Measurements from ENCODE around the gene UNC13C. TPM values are rescaled to one million over a fixed set of nuclear protein-coding genes. Genes with fewer than 3 reads are reported as not detected.

Gene UNC13C
- total RNA-seq, 6 experiments from 2014 or later: not detected

DNA sequence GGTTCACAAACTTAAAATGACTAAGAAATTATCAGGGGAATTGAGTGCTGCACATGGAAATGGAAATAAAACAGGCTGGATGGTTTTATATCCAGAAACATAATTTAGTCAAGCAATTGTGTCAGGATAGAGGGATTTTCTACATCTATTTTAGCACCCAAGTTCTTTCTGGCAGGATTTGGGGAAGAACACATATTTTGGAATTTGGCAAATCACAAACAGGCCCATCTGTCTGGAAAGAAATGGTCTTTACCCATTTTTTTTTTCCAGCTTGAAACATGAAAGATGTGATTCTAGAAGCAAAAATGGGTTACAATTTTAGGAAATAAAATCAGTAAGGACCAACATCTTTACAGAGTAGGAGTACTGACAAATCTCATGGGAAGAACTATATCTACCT, 14.4 kb upstream of the UNC13C start:
- DNase-seq: no peak
- TF ChIP-seq, protein P1, sequence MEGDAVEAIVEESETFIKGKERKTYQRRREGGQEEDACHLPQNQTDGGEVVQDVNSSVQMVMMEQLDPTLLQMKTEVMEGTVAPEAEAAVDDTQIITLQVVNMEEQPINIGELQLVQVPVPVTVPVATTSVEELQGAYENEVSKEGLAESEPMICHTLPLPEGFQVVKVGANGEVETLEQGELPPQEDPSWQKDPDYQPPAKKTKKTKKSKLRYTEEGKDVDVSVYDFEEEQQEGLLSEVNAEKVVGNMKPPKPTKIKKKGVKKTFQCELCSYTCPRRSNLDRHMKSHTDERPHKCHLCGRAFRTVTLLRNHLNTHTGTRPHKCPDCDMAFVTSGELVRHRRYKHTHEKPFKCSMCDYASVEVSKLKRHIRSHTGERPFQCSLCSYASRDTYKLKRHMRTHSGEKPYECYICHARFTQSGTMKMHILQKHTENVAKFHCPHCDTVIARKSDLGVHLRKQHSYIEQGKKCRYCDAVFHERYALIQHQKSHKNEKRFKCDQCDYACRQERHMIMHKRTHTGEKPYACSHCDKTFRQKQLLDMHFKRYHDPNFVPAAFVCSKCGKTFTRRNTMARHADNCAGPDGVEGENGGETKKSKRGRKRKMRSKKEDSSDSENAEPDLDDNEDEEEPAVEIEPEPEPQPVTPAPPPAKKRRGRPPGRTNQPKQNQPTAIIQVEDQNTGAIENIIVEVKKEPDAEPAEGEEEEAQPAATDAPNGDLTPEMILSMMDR (IDR thresholded peaks at IDR 0.05): no peak
- peaks cover 21% of the 10 kb centered on the region for H3K9me3 Mint-ChIP-seq
- H3K4me1 Mint-ChIP-seq (ENCODE audit: low read depth): no peaks in the 10 kb centered on the region
- H3K27me3 Mint-ChIP-seq (ENCODE audit: insufficient read depth): no peaks in the 10 kb centered on the region
- no peaks in the 10 kb centered on the region for H3K36me3 Mint-ChIP-seq (ENCODE audit: low read depth)
- no peak overlapping the region for H3K27ac Mint-ChIP-seq
- H3K4me3 Mint-ChIP-seq: no peak overlapping the region

DNA sequence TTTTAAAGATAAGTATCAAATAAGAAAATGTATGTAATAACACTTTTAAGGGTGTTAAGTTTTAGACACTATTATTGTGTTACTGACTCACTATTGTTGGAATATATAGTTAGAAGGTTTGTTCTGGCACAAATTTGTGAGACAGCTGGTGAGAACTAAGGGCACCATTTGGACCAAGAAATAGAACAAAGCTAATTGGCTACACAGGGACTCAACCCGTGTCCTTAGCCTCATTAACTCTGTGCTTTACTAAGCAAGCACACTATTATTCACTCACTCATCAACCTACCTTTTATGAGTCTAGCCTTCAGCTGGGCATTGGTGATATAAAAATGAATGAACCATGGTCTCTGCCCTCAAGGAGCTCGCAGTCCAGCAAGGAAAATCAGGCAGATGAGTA, 4.1 kb upstream of the UNC13C start:
- no peaks in the 10 kb centered on the region for H3K36me3 Mint-ChIP-seq (ENCODE audit: low read depth)
- peaks cover 3% of the 10 kb centered on the region; the same call in 1 of the 2 replicates for H3K27me3 Mint-ChIP-seq (ENCODE audit: insufficient read depth)
- H3K4me3 Mint-ChIP-seq: no peak overlapping the region
- H3K9me3 Mint-ChIP-seq: peaks cover 34% of the 10 kb centered on the region
- DNase-seq: no peak
- TF ChIP-seq, protein P1 (IDR thresholded peaks at IDR 0.05): no peak
- H3K4me1 Mint-ChIP-seq (ENCODE audit: low read depth): no peaks in the 10 kb centered on the region
- H3K27ac Mint-ChIP-seq: no peak overlapping the region

DNA sequence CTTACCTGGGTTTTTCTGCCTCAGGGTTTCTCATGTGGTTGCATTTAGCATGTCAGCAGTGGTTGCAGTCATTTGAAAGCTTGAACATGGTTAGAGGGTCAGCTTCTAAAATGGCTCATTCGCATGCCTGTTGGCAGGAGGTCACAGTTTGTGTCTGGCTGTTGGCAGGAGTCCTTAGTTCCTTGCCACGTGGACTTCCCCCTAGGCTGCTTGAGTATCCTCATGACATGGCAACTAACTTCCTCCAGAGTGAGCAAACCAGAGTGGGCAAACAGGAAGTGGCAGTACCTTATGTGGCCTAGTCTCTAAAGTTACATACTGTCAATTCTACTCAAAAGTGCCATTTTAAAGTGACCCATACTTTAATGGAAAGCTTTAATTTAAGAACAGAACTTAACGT, 3.4 kb upstream of the UNC13C start:
- H3K27me3 Mint-ChIP-seq (ENCODE audit: insufficient read depth): peaks cover 3% of the 10 kb centered on the region; the same call in 1 of the 2 replicates
- peaks cover 33% of the 10 kb centered on the region for H3K9me3 Mint-ChIP-seq
- no peak for DNase-seq
- H3K4me1 Mint-ChIP-seq (ENCODE audit: low read depth): no peaks in the 10 kb centered on the region
- TF ChIP-seq, protein P1 (IDR thresholded peaks at IDR 0.05): no peak
- no peaks in the 10 kb centered on the region for H3K36me3 Mint-ChIP-seq (ENCODE audit: low read depth)
- no peak overlapping the region for H3K4me3 Mint-ChIP-seq
- no peak overlapping the region for H3K27ac Mint-ChIP-seq

DNA sequence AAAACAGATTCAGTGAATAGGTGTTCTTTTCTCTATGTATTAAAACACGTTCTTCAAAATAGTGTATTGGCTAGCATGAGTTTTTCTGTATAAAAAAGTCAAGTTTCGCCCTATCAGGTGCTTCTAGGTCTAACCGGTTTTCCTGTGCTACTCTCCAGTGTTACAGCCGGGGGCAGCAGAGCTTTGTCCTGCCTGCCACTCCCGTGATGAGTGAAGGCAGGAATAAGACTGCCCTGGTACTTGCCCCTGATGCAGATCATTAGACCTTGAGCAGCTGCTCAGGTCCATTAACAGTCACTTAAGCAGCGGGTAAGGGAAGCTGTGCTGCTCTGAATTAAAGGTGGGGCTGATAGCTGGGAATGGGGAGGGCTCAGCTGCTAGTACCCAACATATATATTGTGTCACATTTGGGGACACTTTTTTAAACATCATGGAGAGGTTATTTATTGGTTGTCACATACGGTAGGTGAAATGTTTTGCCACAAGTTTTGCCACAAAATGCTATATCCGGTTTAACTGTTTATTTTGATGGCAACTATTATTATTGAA, 1.3 kb upstream of the UNC13C start:
- DNase-seq: no peak
- Mint-ChIP-seq H3K36me3 (ENCODE audit: low read depth) (no peaks in the 10 kb centered on the region), H3K4me3 (no peak overlapping the region), H3K27me3 (ENCODE audit: insufficient read depth) (peaks cover 3% of the 10 kb centered on the region; the same call in 1 of the 2 replicates), H3K4me1 (ENCODE audit: low read depth) (no peaks in the 10 kb centered on the region), H3K9me3 (peaks cover 35% of the 10 kb centered on the region), H3K27ac (no peak overlapping the region)
- TF ChIP-seq, protein P1 (IDR thresholded peaks at IDR 0.05): no peak

DNA sequence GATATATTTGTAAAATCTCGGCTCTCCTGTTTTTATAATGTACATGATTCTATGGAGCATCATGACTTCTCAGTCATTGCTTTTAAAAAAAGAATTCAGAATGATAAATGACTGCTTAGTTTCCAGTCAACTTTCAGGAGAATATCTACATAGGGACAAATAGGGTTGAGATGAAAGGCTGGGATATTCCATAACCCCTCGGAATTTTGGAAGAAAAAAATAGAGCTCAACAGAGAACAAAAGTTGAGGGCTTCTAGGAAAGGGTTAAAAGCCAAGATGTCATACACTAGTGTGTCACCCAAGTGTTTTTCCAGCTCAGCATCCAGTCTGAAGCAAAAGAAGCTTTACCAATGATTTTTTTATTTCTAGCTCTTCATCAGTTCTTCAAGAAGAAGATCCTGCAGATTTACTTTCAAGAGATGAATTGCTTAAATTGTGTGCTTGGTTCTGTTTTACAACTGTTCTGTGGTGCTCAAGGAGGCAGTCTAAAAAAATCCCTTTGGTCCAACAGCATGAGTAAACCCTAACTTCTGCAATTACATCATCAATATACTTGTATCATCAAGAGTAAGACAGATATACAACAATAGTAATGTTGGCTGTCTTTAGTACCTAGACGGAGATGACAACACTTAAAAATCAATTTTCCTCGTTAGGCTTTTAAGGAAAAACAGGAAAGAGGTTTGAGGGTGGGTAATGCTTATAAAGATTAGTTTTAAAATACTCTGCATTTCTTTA, 979 bp downstream of the UNC13C start:
- H3K27ac Mint-ChIP-seq: no peak overlapping the region
- peaks cover 3% of the 10 kb centered on the region; the same call in 1 of the 2 replicates for H3K27me3 Mint-ChIP-seq (ENCODE audit: insufficient read depth)
- H3K4me3 Mint-ChIP-seq: no peak overlapping the region
- H3K4me1 Mint-ChIP-seq (ENCODE audit: low read depth): no peaks in the 10 kb centered on the region
- TF ChIP-seq, protein P1 (IDR thresholded peaks at IDR 0.05): no peak
- H3K9me3 Mint-ChIP-seq: peaks cover 32% of the 10 kb centered on the region
- no peaks in the 10 kb centered on the region for H3K36me3 Mint-ChIP-seq (ENCODE audit: low read depth)
- no peak for DNase-seq
